ENCODE data around the gene TTC28. TPM values are rescaled to one million over a fixed set of nuclear protein-coding genes. Genes with fewer than 3 reads are reported as not detected.

The TTC28 gene
- total and polyA plus RNA-seq, 10 of the 15 experiments (the other 5 are each of a cell fraction or from before 2014, with no cell fraction given) = 0.15 to 8.4 (median 1.4) TPM

- SMC1A ChIA-PET (ENCODE audit: uncharacterized antibody, unreplicated experiment) = no interaction called here
- intact Hi-C loops (cut with micrococcal nuclease; ENCODE audit: unreplicated experiment) (no loop called here), in situ Hi-C loops (cut with MboI) (no loop called here)
- Histone ChIP-seq H3K4me2 (ENCODE audit: control insufficient read depth, insufficient read depth) (no peak overlapping the region), H3K4me1 (ENCODE audit: control insufficient read depth, insufficient read depth, low read length) (no peaks in the 10 kb centered on the region), H3K9ac (ENCODE audit: control insufficient read depth, insufficient read depth, low read length) (no peak overlapping the region), H3K9me3 (replicated peaks; ENCODE audit: control insufficient read depth, insufficient read depth, low read length) (no peaks in the 10 kb centered on the region), H3K27me3 (replicated peaks in 1 of 2; ENCODE audit: control insufficient read depth in 2 of 2, insufficient read depth in 2 of 2, low read length in 1 of 2) (no peaks in the 10 kb centered on the region), H3K36me3 (ENCODE audit: control insufficient read depth in 2 of 2, insufficient read depth in 2 of 2, low read length in 1 of 2) (no peaks in the 10 kb centered on the region), H4K20me1 (ENCODE audit: control insufficient read depth, insufficient read depth) (no peaks in the 10 kb centered on the region), H2AFZ (ENCODE audit: control insufficient read depth, low read depth, low read length) (no peak overlapping the region), H3K4me3 (no peak overlapping the region), H3K27ac (ENCODE audit: control insufficient read depth, insufficient read depth) (no peak overlapping the region), H3K79me2 (ENCODE audit: control insufficient read depth, insufficient read depth, low read length) (no peaks in the 10 kb centered on the region)
- RAD21 ChIA-PET (ENCODE audit: unreplicated experiment) = no interaction called here
- DNase-seq (ENCODE audit: low read depth, low spot score) (no peak), ATAC-seq (no peak), FAIRE-seq (no peak)
- no TSS peak for BruUV-seq (replicated peaks)
- 57% methylated on average over 1 of the region's 1 CpG for WGBS (ENCODE audit: insufficient coverage, insufficient replicate concordance, low lambda C conversion rate, missing lambda C conversion rate)
- CTCF ChIA-PET = no interaction called here
- POLR2A ChIA-PET = no interaction called here
- no peak for TF ChIP-seq ZNF207 (IDR thresholded peaks at IDR 0.05; ENCODE audit: borderline replicate concordance)
- TF ChIP-seq USF2 (IDR thresholded peaks at IDR 0.05; ENCODE audit: borderline replicate concordance, low read depth, low read length) = no peak
- no peak for TF ChIP-seq BACH1 (IDR thresholded peaks at IDR 0.05; ENCODE audit: borderline replicate concordance)
- TF ChIP-seq NFYA (IDR thresholded peaks at IDR 0.05; ENCODE audit: borderline replicate concordance, low read depth, low read length) = no peak
- TF ChIP-seq MXI1 (IDR thresholded peaks at IDR 0.05; ENCODE audit: low read depth, low read length) = no peak
- TF ChIP-seq POLR2AphosphoS2 (IDR thresholded peaks at IDR 0.05; ENCODE audit: low read depth, low read length) = no peak
- no peak for TF ChIP-seq SMAD1 (IDR thresholded peaks at IDR 0.05; ENCODE audit: low read depth, partially characterized antibody)
- TF ChIP-seq ZBTB11 (CRISPR knock-in tag; IDR thresholded peaks at IDR 0.05) = no peak
- no peak for TF ChIP-seq EED (IDR thresholded peaks at IDR 0.05; ENCODE audit: low read depth)
- no peak for TF ChIP-seq NBN (IDR thresholded peaks at IDR 0.05)
- no peak for TF ChIP-seq STAT3 (IDR thresholded peaks at IDR 0.05; ENCODE audit: low read depth, low read length)
- no peak for TF ChIP-seq PRDM15 (CRISPR knock-in tag; IDR thresholded peaks at IDR 0.05)
- no peak for TF ChIP-seq IKZF1 (conservative IDR thresholded peaks at IDR 0.05)
Measured at GRCh38 chr22:28205926-28206325, 473.7 kb downstream of the TTC28 start.

Measured in GM12878 (cell line).